Muscle layer of duodenum (tissue), 2 donors: ENCODE data around the gene ZDHHC1.

Source experiments
- H3K27ac ChIP-seq: one replicate; pipeline ENCODE4 v1.7.0; 2013; ENCODE audit warnings: mild to moderate bottlenecking, low read length
- H3K27me3 ChIP-seq: one replicate; pipeline ENCODE4 v1.7.0; 2013; ENCODE audit warnings: low read depth, mild to moderate bottlenecking, control low read depth, low read length
- H3K36me3 ChIP-seq, 2 donors: one replicate each; pipeline ENCODE4 v1.7.0; 2013; ENCODE audit warnings: low read length in 2 of 2, control low read depth in 1 of 2, mild to moderate bottlenecking in 1 of 2; ENCODE audit not compliant: insufficient read depth in 2 of 2, control insufficient read depth in 1 of 2
- H3K4me1 ChIP-seq, 2 donors: one replicate each; pipeline ENCODE4 v1.7.0; 2013; ENCODE audit warnings: low read length in 2 of 2, mild to moderate bottlenecking in 2 of 2, control low read depth in 1 of 2, moderate library complexity in 1 of 2; ENCODE audit not compliant: insufficient read depth in 2 of 2, control insufficient read depth in 1 of 2
- H3K4me3 ChIP-seq, 2 donors: one replicate each; pipeline ENCODE4 v1.7.0; 2013; ENCODE audit warnings: low read length in 2 of 2, low read depth in 1 of 2, mild to moderate bottlenecking in 1 of 2
- H3K9me3 ChIP-seq, 2 donors: one replicate each; pipeline ENCODE4 v1.7.0; 2013; ENCODE audit warnings: low read length in 2 of 2, control low read depth in 1 of 2, mild to moderate bottlenecking in 1 of 2; ENCODE audit not compliant: control insufficient read depth in 1 of 2
- donor health status: healthy.

ZDHHC1 gene

DNA sequence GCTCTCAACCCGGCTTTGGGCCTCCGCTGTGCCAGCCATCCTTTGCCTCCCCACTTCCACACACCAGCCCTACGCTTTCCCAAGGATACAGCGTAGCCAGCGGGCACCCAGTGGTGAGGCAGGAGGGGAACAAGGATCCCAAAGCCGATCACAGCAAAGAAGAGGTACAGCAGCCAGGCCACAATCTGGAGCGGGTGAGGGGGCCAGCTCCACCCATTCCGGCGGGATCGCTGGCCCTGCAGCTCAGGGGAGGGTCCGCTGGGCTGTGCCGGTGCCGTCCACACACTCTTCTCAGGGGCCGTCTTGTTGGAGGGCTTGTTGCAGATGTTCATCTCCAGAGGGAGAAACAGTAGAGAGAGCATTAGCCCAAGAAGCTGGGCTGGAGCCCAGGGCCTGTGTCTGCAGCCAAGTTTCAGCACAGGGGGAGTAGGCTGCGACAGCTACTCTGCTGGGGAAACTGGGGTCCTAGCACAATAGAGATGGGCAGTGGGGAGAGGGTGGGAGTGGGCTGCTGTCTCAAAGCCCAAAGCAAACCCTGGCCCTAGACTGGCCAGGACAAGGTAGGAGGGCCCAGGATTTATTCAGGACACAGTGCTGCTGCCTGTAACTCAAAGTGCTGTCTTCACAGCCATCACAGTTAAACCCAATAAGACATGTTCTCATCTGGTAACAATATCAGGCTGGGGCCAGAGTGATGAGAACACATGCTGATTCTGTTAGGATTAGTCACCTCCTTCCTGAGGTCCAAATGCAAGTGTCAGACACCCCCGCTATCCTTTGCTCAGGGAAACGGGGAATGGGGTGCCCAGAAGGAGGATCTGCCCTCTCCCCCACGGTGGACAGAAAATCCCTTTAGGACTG lies 9.9 kb downstream of the ZDHHC1 start:
- H3K27me3 ChIP-seq = no peaks in the 10 kb centered on the region
- H3K27ac ChIP-seq = peak overlapping the region; percentile 80
- H3K4me3 ChIP-seq = no peak overlapping the region
- peaks cover 0 to 4% of the 10 kb centered on the region in 2 donors for H3K36me3 ChIP-seq
- H3K9me3 ChIP-seq = no peaks in the 10 kb centered on the region
- peaks cover 0 to 12% of the 10 kb centered on the region in 2 donors for H3K4me1 ChIP-seq

DNA sequence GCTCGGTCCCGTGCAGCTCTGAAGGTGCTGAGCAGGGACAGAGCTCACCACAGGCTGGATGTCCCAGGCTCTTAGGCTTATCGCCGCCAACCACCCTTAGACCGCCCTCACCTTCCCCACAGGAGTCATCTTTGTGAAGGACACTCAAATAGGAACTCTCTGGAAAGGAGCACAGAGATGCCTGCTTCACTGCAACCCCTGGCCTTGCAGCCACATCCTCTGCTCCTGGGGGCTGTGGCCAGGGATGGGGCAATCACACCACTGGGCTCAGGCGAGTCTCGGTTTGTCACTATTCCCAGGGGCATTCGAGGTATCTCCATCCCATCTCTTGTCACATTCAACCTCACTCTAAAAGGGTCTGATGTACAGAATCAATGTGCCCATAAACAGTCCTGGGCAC lies 10.9 kb downstream of the ZDHHC1 start:
- H3K4me1 ChIP-seq = peaks cover 0 to 12% of the 10 kb centered on the region in 2 donors
- H3K36me3 ChIP-seq = peaks cover 0 to 4% of the 10 kb centered on the region in 2 donors
- H3K4me3 ChIP-seq = no peak overlapping the region
- H3K27ac ChIP-seq = peak overlapping the region; percentile 80
- no peaks in the 10 kb centered on the region for H3K27me3 ChIP-seq
- H3K9me3 ChIP-seq = no peaks in the 10 kb centered on the region

DNA sequence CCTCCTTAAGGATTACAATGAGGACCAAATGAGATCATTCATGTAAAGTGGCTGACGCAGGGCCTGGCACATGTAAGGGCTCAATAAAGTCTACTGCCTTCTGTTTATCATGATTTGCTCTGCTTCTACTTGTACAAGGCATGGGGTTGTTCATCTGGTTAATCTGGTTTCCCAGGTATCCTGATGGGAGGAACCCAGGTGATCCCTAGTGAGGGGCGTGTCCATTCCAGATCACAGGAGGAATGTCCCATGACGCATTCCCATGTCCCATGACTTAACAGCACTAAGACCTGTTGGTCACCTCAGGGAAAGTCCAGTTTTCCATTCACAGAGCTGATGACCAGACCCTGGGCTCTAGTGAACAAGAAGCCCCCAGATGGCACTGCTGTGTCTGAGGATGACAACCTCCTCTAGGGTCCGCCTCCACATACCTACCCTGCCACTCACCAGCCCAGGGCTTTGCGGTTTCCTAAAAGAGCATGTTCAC lies 11.5 kb downstream of the ZDHHC1 start:
- H3K4me1 ChIP-seq = peaks cover 0 to 15% of the 10 kb centered on the region in 2 donors
- H3K27ac ChIP-seq = no peak overlapping the region
- H3K36me3 ChIP-seq = peaks cover 0 to 4% of the 10 kb centered on the region in 2 donors
- no peak overlapping the region for H3K4me3 ChIP-seq
- H3K27me3 ChIP-seq = no peaks in the 10 kb centered on the region
- H3K9me3 ChIP-seq = no peaks in the 10 kb centered on the region

DNA sequence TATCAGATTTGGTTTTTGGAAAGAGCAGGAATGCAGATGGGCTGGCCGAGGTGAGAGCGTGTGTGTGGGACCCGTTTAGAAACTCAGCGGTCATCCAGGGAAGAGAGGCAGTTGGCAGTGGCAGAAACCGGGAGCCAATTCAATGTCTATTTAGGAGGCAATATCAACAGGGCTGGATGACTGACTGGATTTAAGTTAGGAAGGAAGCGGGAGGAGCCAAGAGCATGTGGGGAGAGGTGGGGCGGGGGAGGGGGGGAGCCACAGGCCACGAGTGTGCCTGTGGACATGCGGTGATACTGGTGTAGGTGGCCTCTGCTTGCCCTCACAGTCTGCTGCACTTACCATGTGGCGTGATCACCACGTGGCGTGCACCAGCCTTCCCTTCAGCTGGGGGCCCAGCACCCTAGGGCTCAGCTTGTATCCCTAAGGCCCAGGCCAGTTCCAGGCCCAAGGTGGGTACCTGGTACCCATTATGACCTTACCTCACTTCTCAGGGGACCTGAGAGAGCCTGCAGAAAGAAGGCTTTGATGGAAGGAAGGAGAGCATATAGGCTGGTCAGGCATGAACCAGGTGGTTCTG lies 12.2 kb downstream of the ZDHHC1 start:
- Histone ChIP-seq H3K4me1 (peaks cover 0 to 22% of the 10 kb centered on the region in 2 donors), H3K9me3 (no peaks in the 10 kb centered on the region), H3K27me3 (no peaks in the 10 kb centered on the region), H3K36me3 (peaks cover 0 to under 1% of the 10 kb centered on the region in 2 donors), H3K27ac (no peak overlapping the region), H3K4me3 (no peak overlapping the region)

DNA sequence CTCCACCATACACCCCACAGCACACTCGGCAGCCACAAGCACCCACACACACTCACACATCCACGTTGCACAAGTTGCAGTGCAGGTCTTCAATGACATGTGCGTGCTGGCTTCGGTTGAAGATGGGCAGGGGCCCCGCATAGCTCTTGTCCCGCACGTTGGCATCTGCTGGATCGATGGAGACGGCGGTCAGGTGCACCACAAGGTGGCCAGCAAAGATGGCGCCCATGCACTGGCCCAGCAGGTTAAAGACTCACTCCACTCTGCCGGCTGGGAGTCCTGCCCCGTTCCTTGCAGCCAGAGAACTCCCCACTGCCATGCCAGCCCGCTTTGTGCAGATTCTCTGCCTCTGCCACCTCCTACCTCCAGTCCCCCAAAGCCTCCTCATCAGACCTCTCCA lies 15.4 kb downstream of the ZDHHC1 start:
- Histone ChIP-seq H3K9me3 (no peaks in the 10 kb centered on the region), H3K36me3 (no peaks in the 10 kb centered on the region), H3K27me3 (no peaks in the 10 kb centered on the region), H3K27ac (no peak overlapping the region), H3K4me1 (peaks cover 2 to 43% of the 10 kb centered on the region in 2 donors), H3K4me3 (no peak overlapping the region)

DNA sequence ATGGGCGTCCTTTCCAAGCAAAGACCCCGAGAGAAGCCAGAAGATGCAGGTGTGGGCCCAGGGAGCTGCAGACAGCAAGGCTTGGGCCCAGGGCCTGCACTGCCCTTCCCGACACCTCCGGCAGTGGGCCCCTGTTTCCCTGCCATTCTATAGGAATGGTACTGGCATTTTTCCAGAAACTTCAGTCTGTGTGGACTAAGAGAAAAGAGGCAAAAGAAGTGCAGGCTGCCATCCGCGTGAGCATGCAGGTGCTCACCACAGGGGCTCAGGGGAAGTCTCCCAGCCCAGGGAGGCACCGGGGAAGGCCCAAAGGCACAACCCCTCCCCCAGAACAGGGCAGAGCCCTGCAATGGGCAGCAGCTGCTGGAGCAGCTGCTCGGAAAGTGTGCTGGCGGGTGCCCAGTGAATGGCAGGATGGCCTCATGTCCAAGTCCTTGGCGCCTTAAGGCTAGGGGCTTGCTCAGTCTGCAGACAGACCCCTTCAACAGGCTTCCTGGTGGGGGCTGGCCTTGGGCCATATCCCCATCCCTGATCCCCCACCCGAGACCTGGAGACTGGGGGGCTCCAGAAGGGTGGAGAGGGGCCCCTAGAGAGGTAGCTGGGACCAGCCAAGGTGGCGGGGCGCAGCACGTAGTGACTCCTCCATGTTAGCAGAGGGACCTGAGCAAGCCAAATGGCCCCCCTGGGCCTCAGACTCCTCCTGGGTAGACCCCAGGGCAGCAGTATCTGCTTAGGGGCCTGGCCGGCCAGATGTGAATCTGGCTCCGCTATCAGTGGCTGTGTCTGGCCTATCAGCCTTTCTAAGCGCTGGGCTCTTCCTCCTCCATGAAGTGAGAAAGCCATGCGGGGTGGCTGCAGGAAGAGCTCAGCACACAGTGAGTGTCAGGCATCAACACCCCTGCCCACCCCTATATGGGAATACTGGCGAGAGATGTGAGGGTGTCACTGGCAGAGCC lies 16.2 kb downstream of the ZDHHC1 start:
- H3K4me3 ChIP-seq = no peak overlapping the region
- no peak overlapping the region for H3K27ac ChIP-seq
- no peaks in the 10 kb centered on the region for H3K36me3 ChIP-seq
- no peaks in the 10 kb centered on the region for H3K27me3 ChIP-seq
- peaks cover 4 to 49% of the 10 kb centered on the region in 2 donors for H3K4me1 ChIP-seq
- no peaks in the 10 kb centered on the region for H3K9me3 ChIP-seq

DNA sequence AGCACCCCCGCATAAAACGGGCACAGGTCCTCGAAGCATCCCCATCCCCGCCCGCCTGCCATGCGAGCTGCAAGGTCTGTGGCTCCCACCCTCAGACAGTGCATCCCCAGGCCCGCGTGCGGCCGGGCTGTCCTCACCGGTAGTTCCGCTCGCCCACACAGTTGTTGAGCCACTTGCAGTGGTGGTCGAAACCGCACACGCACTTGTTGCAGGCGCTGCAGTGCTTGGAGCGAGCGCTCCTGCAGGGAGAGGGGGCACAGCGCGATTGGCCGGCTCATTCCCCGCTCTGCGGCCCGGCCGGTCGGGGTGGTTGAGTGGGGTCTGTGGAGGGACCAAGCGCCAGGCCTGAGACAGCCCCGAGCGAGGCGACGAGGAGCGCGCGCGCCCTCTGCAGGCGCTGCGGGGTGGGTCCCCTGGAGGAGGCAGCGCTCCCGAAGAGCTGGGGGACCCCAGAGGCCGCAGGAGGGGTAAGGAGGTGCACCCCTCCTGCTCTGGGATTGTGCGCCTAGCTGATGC lies 17.0 kb downstream of the ZDHHC1 start:
- Histone ChIP-seq H3K27ac (no peak overlapping the region), H3K4me3 (peak overlapping the region in 1 of 2 donors; percentile 31), H3K36me3 (no peaks in the 10 kb centered on the region), H3K4me1 (peaks cover 4 to 52% of the 10 kb centered on the region in 2 donors), H3K9me3 (no peaks in the 10 kb centered on the region), H3K27me3 (no peaks in the 10 kb centered on the region)

DNA sequence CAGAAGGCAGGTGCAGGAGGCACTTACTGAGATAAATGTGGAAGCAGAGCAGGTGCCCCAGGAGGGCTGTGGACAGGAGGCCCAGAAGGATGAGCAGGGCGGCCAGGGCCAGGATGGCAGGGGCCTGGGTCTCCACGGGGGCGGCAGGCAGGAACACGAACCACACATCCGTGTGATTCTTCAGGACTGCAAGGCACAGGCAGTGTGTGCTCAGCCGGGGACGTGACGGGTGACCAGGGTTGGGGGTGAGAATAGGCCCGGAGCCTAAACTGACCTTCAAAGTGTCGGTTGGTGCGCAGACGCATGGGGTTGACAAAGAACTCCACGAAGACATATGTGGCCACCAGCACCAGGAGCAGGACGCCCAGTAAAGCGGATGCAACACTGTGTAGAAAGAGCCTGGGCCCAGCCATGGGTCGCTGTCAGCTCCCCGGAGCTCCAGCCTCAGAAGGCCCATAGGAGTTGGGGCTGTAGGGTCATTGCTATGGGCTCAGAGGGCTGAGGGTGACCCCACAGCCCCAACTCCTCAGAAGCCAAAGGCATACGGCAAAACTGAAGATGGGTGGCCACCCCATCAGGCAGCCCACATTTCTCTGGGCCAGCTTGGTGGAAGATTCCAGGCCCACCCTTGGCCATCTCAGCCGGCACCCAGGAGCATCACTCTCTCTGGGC lies 17.6 kb downstream of the ZDHHC1 start:
- no peaks in the 10 kb centered on the region for H3K36me3 ChIP-seq
- H3K4me1 ChIP-seq = peaks cover 4 to 52% of the 10 kb centered on the region in 2 donors
- no peaks in the 10 kb centered on the region for H3K9me3 ChIP-seq
- no peak overlapping the region for H3K4me3 ChIP-seq
- no peaks in the 10 kb centered on the region for H3K27me3 ChIP-seq
- no peak overlapping the region for H3K27ac ChIP-seq

DNA sequence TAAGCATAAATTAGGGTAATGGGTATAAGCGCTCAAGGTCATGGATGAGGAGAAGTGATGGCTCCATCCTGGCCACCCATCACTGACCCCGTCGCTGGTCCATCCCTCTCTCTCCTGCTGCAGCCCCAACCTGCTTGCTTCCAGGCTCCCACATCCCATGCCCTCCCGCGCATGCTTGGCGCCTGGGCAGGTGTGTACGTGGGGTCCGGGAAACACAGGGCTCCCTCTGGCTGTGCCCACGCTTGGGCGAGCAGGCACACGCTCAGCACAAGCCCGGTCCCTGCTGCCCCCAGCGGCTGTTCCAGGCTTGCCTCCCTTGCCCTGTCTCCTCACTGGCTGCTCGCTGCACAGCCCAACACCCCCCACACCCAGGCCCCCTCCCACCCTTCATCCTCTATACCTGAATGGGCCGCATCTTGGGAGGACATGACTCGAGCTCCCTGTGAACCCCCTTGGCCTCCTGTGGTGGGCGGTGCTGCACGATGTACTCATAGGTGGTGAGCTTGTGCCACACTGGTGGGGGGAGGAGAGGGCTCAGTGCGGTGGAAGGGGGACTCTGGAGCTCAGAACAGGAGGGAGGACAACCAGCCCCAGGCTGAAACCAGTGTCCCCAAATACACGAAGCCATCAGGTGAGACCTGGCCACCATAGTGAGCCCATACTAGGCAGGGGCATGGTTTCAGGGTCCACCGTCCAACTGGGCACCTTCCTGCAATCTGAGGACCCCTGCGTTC lies 18.3 kb downstream of the ZDHHC1 start:
- Histone ChIP-seq H3K4me3 (no peak overlapping the region), H3K27me3 (no peaks in the 10 kb centered on the region), H3K27ac (no peak overlapping the region), H3K36me3 (no peaks in the 10 kb centered on the region), H3K9me3 (no peaks in the 10 kb centered on the region), H3K4me1 (peaks cover 4 to 58% of the 10 kb centered on the region in 2 donors)
